Thyroid gland (tissue), 4 donors: Measurements from ENCODE around the gene NAXD. TPM values are rescaled to one million over a fixed set of nuclear protein-coding genes. Genes with fewer than 3 reads are reported as not detected.

Source experiments
- DNase-seq, 2 donors: peaks; one replicate each; pipeline ENCODE4 v3.0.0-alpha.2; 2019
- H3K27ac ChIP-seq, 3 donors: fragments of 200-600 bp; sonication (generic); 1 replicate in 2 of 3; 2 replicates in 1 of 3; pipeline ENCODE4 v1.5.1; 2016 to 2019; ENCODE audit warnings: mild to moderate bottlenecking in 1 of 3, moderate library complexity in 1 of 3
- H3K27me3 ChIP-seq: fragments of 200-600 bp; sonication (generic); one replicate; pipeline ENCODE4 v1.5.1; 2019
- H3K36me3 ChIP-seq, 2 donors: fragments of 200-600 bp; sonication (generic); one replicate each; pipeline ENCODE4 v1.5.1; 2016 to 2019
- H3K4me1 ChIP-seq, 2 donors: fragments of 200-600 bp; sonication (generic); one replicate each; pipeline ENCODE4 v1.5.1; 2017 to 2019
- H3K4me3 ChIP-seq, 3 donors: fragments of 200-600 bp; sonication (generic); replicated peaks in 1 of 3; 1 replicate in 2 of 3; 2 replicates in 1 of 3; pipeline ENCODE4 v1.5.1; 2016; ENCODE audit warnings: mild to moderate bottlenecking in 1 of 3
- H3K9me3 ChIP-seq: fragments of 200-600 bp; sonication (generic); one replicate; pipeline ENCODE4 v1.5.1; 2017
- POLR2A ChIP-seq, 2 donors: fragments of 450-650 bp; IDR thresholded peaks; one replicate each; pipeline ENCODE4 v1.6.1; 2017; ENCODE audit warnings: antibody characterized with exemption in 2 of 2, mild to moderate bottlenecking in 2 of 2, moderate library complexity in 1 of 2
- WGBS, 2 donors: methylation state at CpG; one replicate each; pipeline ENCODE4 v1.1.5; 2017; 5-methylcytosine and 5-hydroxymethylcytosine counted together
- intact Hi-C: fragments of 100-400 bp; cut with DNase I; formaldehyde crosslinking; loops from one replicate; pipeline ENCODE4 v1.15.1; 2023
- total RNA-seq, 4 donors: library from RNA; depleted of rRNA; stranded (reverse); fragments of >200 nt; gene quantifications; one replicate each; pipeline ENCODE4 v1.2.3, GENCODE V29; 2016
- TF ChIP-seq, protein P1 (sequence below), 6 experiments: fragments of 200-600 bp in 3 of 6; fragments of 450-650 bp in 3 of 6; sonication (generic) in 3 of 6; IDR thresholded peaks; one replicate each; pipeline ENCODE4 v1.5.1; 2016 to 2019; ENCODE audit warnings: antibody characterized with exemption in 6 of 6, mild to moderate bottlenecking in 2 of 6, inconsistent platforms in 1 of 6, moderate library complexity in 1 of 6

Gene NAXD
- total RNA-seq, 4 donors from 2014 or later = 38.2 to 46.6 (median 42.8) TPM

DNA sequence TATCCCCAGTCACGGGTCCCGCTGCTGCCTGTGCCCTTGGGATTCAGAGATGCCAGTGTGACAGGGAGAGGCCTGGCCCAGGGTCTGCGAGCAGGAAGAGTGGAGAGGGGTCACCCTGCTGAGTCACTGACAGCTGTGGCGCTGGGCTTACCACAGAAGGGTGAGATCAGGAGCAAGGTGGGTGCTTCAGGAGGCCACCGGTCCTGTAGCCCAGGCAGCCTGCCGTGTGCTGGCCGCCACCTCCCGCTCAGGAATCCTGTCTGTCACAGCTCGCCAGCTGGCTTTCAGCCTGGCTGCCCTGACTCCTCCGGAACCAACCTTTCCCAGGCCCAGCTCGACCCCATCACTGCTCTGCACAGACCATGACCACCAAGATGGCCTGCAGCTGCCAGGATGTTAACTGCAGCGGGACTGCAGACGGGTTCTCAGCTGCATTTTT is 25.3 kb downstream of the NAXD start:
- WGBS, 2 donors = 82 to 87% methylated on average over 9 to 10 of the region's 13 CpGs
- H3K4me3 ChIP-seq = no peak overlapping the region
- H3K36me3 ChIP-seq = peaks cover 48 to 64% of the 10 kb centered on the region in 2 donors
- H3K27ac ChIP-seq = no peak overlapping the region
- intact Hi-C loops = loop anchor here (10.0 kb wide), 1 partner anchor 64 kb away; the partner anchor contains the start of gene CARS2
- H3K9me3 ChIP-seq = no peaks in the 10 kb centered on the region
- peak in 1 of 2 donors; percentile 23 for DNase-seq
- peaks cover 0 to 7% of the 10 kb centered on the region in 2 donors for H3K4me1 ChIP-seq
- TF ChIP-seq, protein P1, sequence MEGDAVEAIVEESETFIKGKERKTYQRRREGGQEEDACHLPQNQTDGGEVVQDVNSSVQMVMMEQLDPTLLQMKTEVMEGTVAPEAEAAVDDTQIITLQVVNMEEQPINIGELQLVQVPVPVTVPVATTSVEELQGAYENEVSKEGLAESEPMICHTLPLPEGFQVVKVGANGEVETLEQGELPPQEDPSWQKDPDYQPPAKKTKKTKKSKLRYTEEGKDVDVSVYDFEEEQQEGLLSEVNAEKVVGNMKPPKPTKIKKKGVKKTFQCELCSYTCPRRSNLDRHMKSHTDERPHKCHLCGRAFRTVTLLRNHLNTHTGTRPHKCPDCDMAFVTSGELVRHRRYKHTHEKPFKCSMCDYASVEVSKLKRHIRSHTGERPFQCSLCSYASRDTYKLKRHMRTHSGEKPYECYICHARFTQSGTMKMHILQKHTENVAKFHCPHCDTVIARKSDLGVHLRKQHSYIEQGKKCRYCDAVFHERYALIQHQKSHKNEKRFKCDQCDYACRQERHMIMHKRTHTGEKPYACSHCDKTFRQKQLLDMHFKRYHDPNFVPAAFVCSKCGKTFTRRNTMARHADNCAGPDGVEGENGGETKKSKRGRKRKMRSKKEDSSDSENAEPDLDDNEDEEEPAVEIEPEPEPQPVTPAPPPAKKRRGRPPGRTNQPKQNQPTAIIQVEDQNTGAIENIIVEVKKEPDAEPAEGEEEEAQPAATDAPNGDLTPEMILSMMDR (IDR thresholded peaks at IDR 0.05) = no peak
- TF ChIP-seq POLR2A (IDR thresholded peaks at IDR 0.05) = no peak
- H3K27me3 ChIP-seq = no peaks in the 10 kb centered on the region

DNA sequence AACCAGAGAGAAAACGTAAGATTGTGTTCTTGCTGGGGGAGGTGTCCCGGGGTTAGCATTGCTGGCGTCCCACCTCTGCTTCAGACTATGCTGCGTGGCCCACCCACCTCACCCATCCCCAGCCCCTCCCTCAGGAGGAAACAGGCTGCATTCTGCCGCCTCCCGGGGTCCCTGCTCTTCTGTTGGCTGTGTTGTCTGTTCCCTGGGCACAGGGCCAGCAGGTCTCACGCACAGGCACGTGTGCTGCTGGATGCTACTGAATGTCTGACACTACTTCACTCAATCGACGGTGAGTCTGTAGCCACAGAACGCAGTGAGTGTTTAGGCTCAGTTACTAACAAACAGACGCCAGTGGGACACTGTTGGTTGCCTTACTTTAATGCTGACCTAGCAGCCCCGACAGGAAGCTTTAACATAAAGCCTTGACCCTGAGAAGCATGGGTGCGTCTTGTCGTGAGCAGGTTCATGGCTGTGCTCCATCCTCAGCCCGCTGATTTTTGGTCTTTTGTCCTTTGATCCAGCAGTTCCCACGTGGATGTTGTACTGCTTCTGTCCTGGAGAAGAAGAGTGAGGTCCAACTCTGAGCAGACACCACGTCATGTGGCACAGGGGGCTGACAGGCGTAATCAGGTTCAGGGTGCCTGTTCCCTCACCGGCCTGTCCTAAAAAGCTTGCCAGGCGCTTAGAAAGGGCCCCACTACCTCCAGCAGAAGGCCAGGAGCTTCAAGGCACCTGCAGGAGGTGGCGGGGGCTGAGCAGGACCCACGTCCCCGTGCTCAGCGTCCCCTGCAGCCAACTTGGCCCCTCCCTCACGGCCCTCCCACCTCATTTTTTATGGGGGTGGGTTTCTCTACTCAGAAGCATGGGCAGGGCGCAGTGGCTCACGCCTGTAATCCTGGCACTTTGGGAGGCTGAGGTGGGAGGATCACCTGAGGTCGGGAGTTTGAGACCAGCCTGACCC is 26.0 kb downstream of the NAXD start:
- DNase-seq = peak in 1 of 2 donors; percentile 29
- no peaks in the 10 kb centered on the region for H3K27me3 ChIP-seq
- H3K36me3 ChIP-seq = peaks cover 41 to 57% of the 10 kb centered on the region in 2 donors
- TF ChIP-seq POLR2A (IDR thresholded peaks at IDR 0.05) = no peak
- TF ChIP-seq, protein P1 (IDR thresholded peaks at IDR 0.05) = no peak
- intact Hi-C loops = loop anchor here (10.0 kb wide), 1 partner anchor 63 kb away; the partner anchor contains the start of gene CARS2
- no peaks in the 10 kb centered on the region for H3K9me3 ChIP-seq
- no peak overlapping the region for H3K27ac ChIP-seq
- 83 to 84% methylated on average over 29 of the region's 29 CpGs for WGBS, 2 donors
- H3K4me1 ChIP-seq = peaks cover 0 to 7% of the 10 kb centered on the region in 2 donors
- no peak overlapping the region for H3K4me3 ChIP-seq

DNA sequence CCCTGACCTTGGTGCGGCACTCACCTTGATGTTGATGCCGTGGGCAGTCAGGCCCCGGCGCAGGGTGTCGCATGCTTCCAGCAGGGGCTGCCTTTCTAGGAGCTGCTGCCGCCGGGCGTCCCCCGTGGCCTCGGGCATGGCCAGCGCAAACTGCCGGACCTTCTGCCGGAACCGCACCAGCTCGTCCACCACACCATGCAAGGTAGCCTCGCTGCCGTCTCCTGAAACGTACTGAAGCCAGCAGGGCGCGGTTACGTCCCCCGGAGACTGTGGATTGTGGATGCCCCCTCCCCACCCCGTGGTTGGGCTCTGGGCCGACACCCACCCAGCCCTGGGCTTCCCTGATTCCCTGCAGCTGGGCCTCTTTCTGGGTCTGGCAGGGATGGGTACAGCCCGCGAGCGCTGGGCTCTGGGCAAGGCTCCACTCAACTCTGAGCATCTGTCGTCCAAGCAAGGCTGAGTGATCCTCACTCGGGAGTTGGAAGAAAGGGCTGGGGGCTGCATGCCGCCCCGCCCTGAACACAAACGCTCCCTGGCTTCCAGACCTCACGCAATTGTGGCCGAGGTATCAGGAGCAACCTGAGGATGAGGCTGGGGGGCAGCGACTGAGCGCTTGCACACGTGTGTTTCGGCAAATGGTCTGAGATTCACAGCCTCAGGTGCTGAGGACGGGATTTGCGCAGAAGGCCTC is 27.1 kb downstream of the NAXD start:
- Histone ChIP-seq H3K9me3 (no peaks in the 10 kb centered on the region), H3K4me3 (no peak overlapping the region), H3K27ac (no peak overlapping the region), H3K4me1 (peaks cover 0 to 7% of the 10 kb centered on the region in 2 donors), H3K36me3 (peaks cover 31 to 46% of the 10 kb centered on the region in 2 donors), H3K27me3 (no peaks in the 10 kb centered on the region)
- 90 to 95% methylated on average over 23 to 40 of the region's 40 CpGs for WGBS, 2 donors
- TF ChIP-seq, protein P1 (IDR thresholded peaks at IDR 0.05) = no peak
- intact Hi-C loops = loop anchor here (10.0 kb wide), 1 partner anchor 62 kb away; the partner anchor contains the start of gene CARS2
- DNase-seq = no peak

DNA sequence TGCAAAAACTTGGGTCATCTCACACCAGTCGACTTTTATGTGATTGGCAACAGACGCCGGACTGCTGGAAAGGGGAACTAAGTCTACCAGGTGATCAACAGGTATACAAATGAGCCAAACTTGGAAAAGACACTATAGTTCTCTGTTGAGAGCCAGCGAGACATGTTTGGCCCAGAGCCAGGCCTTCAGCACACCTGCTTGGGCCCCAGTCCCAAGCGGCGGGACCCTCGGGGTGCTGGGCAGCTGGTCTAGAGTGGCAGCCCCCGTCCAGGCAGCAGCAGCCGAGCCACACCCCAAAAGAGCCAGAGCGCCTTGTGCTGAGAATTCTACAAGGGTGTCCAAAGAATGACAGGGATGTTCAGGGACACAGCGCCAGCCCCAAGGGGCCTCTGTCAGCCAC is 28.0 kb downstream of the NAXD start:
- intact Hi-C loops = loop anchor here (10.0 kb wide), 1 partner anchor 61 kb away; the partner anchor contains the start of gene CARS2
- H3K36me3 ChIP-seq = peaks cover 31 to 37% of the 10 kb centered on the region in 2 donors

More for the DNA sequence above, 28.0 kb downstream of the NAXD start:
- 84 to 85% methylated on average over 10 to 11 of the region's 11 CpGs for WGBS, 2 donors
- no peak overlapping the region for H3K27ac ChIP-seq
- DNase-seq = no peak
- no peak overlapping the region for H3K4me3 ChIP-seq
- no peaks in the 10 kb centered on the region for H3K27me3 ChIP-seq
- no peaks in the 10 kb centered on the region for H3K9me3 ChIP-seq
- H3K4me1 ChIP-seq = peaks cover 0 to 7% of the 10 kb centered on the region in 2 donors
- TF ChIP-seq, protein P1 (IDR thresholded peaks at IDR 0.05) = no peak
- no peak for TF ChIP-seq POLR2A (IDR thresholded peaks at IDR 0.05)
